T-helper 17 cell (primary cell): Measurements from ENCODE around the gene YWHAQ. TPM values are rescaled to one million over a fixed set of nuclear protein-coding genes. Genes with fewer than 3 reads are reported as not detected.

Source experiments
- ATAC-seq: fragments of 150-1000 bp; cut with Tn5 transposase; 2 replicates; pipeline ENCODE4 v1.10.0; 2021; ENCODE audit warnings: mild to moderate bottlenecking, moderate library complexity
- DNase-seq, 3 donors: peaks; one replicate each; pipeline versions ENCODE4 v3.0.0 to v3.0.0-alpha.2; 2020 to 2021
- H3K9me3 ChIP-seq: one replicate; pipeline ENCODE4 v1.7.0; 2013; ENCODE audit warnings: low read length, mild to moderate bottlenecking; ENCODE audit not compliant: control insufficient read depth, poor library complexity, severe bottlenecking
- H3K27ac Mint-ChIP-seq: one replicate; pipeline ENCODE4 v1.8.0; 2022; ENCODE audit warnings: mild to moderate bottlenecking, moderate library complexity, mixed read lengths
- H3K27me3 Mint-ChIP-seq: one replicate; pipeline ENCODE4 v1.8.0; 2022; ENCODE audit warnings: mixed read lengths
- H3K36me3 Mint-ChIP-seq: one replicate; pipeline ENCODE4 v1.8.0; 2022; ENCODE audit warnings: low read depth, mixed read lengths
- H3K4me1 Mint-ChIP-seq: one replicate; pipeline ENCODE4 v1.8.0; 2022; ENCODE audit warnings: mild to moderate bottlenecking, mixed read lengths
- H3K4me3 Mint-ChIP-seq: one replicate; pipeline ENCODE4 v1.8.0; 2022; ENCODE audit warnings: mild to moderate bottlenecking, moderate library complexity, mixed read lengths
- total RNA-seq, 4 donors: library from RNA in 2 of 4; stranded (reverse) in 2 of 4; gene quantifications; one replicate each; pipeline ENCODE4 v1.2.3 and lab custom pipeline; 2022 to 2026

Gene YWHAQ
- total RNA-seq, 2 donors from 2014 or later = 176 to 189 TPM

DNA sequence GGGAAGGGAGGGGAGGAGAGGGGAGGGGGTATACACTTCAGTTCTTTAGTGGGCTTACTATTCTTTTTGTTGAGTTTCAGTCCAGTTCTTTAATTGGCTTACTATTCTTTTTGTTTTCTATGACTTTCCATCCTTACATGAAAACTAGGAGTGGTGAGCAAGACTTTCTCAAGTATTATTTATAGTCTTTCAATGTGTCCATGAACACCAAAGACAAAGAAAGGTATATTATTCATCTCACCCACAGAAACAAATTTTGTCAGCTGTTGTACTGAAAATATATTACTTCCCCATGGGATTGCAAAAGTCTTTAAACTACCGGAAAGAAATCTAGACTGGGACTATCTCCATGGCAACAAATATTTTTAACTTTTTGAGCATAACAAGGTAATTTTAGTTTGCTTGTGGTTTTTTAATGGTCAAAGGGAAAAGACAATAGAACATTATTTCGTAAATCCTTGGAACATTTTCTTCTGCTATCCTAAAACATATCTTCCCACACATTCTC, 92.7 kb downstream of the YWHAQ start:
- DNase-seq (no peak), ATAC-seq (no peak)
- peak overlapping the region; percentile 14 for H3K27ac Mint-ChIP-seq
- H3K4me1 Mint-ChIP-seq = peaks cover 11% of the 10 kb centered on the region
- H3K27me3 Mint-ChIP-seq = no peaks in the 10 kb centered on the region
- no peaks in the 10 kb centered on the region for H3K36me3 Mint-ChIP-seq
- H3K4me3 Mint-ChIP-seq = no peak overlapping the region
- H3K9me3 ChIP-seq = no peaks in the 10 kb centered on the region

- Mint-ChIP-seq H3K4me1 (peaks cover 11% of the 10 kb centered on the region), H3K36me3 (no peaks in the 10 kb centered on the region), H3K27ac (peak overlapping the region; percentile 51), H3K4me3 (no peak overlapping the region), H3K27me3 (no peaks in the 10 kb centered on the region)
- DNase-seq (no peak), ATAC-seq (no peak)
- H3K9me3 ChIP-seq = no peaks in the 10 kb centered on the region
Observed at GRCh38 chr2:9536504-9536903, 94.3 kb downstream of the YWHAQ start.

DNA sequence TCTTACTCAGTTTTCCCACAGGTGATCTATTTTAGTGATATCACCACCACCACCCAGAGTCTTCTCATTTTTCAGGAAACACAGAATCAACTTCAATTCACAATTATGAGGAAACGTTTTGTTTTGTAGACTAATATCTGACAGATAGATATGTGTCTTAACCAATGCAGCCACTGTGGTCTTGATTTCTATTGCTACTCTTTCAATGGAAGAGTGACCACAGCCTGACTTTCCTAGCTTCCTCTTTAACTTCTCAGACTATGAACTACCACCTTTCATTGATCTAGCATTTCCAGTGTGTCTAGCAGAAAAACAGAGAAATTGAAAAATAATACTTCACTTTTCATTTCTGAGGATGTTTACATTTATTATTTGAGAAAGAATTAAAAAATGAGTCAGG, 95.6 kb downstream of the YWHAQ start:
- Mint-ChIP-seq H3K27me3 (no peaks in the 10 kb centered on the region), H3K27ac (no peak overlapping the region), H3K4me1 (peaks cover 9% of the 10 kb centered on the region), H3K36me3 (no peaks in the 10 kb centered on the region), H3K4me3 (no peak overlapping the region)
- H3K9me3 ChIP-seq = no peaks in the 10 kb centered on the region
- no peak for DNase-seq
- ATAC-seq = no peak

Other genes with a start within 250 kb of the YWHAQ start
- 10 to 100 TPM; 62.6 to 74.9 TPM for gene ITGB1BP1, start 207.5 kb downstream of the YWHAQ start, total RNA-seq
- gene CPSF3, start 207.3 kb downstream of the YWHAQ start, total RNA-seq = 10 to 100 TPM; 18.1 to 19.0 TPM
- 10 to 100 TPM; 43.6 to 45.2 TPM for gene IAH1, start 156.4 kb downstream of the YWHAQ start, total RNA-seq
- gene ADAM17, start 75.2 kb downstream of the YWHAQ start, total RNA-seq = 10 to 100 TPM; 27.2 to 34.0 TPM
- gene TAF1B, start 212.5 kb upstream of the YWHAQ start, total RNA-seq = 10 to 100 TPM; 15.3 to 19.9 TPM